Ectodermal cell (in vitro differentiated cells): ENCODE data around the gene SLC16A11.

Source experiments
- H3K27ac ChIP-seq: 2 replicates; pipeline ENCODE4 v1.7.0; 2013; ENCODE audit warnings: mild to moderate bottlenecking, low read depth, low read length; ENCODE audit not compliant: insufficient read depth, poor library complexity, severe bottlenecking
- H3K27me3 ChIP-seq: 2 replicates; pipeline ENCODE4 v1.7.0; 2013; ENCODE audit warnings: mild to moderate bottlenecking, low read length; ENCODE audit not compliant: insufficient read depth, control insufficient read depth, poor library complexity, severe bottlenecking
- H3K36me3 ChIP-seq: one replicate; pipeline ENCODE4 v1.7.0; 2013; ENCODE audit warnings: low read length; ENCODE audit not compliant: control insufficient read depth, insufficient read depth
- H3K4me1 ChIP-seq: one replicate; pipeline ENCODE4 v1.7.0; 2013; ENCODE audit warnings: low read length; ENCODE audit not compliant: control insufficient read depth, insufficient read depth
- H3K4me3 ChIP-seq: 2 replicates; pipeline ENCODE4 v1.7.0; 2013; ENCODE audit warnings: low read depth, low read length, control low read depth; ENCODE audit not compliant: insufficient read depth
- H3K9me3 ChIP-seq: 2 replicates; pipeline ENCODE4 v1.7.0; 2013; ENCODE audit warnings: mild to moderate bottlenecking, low read length, moderate library complexity; ENCODE audit not compliant: control insufficient read depth
- WGBS, 2 experiments: methylation state at CpG; one replicate each; pipeline ENCODE4 v1.1.7; 2013; ENCODE audit warnings: missing lambda C conversion rate in 2 of 2; 5-methylcytosine and 5-hydroxymethylcytosine counted together

The SLC16A11 gene

GRCh38 chr17:7025245-7025644 lies 18.6 kb downstream of the SLC16A11 start:
- Histone ChIP-seq H3K27ac (no peak overlapping the region), H3K4me3 (no peak overlapping the region), H3K36me3 (no peaks in the 10 kb centered on the region), H3K4me1 (no peaks in the 10 kb centered on the region), H3K27me3 (peaks cover 46% of the 10 kb centered on the region), H3K9me3 (no peaks in the 10 kb centered on the region)
- 74 to 89% methylated on average over 1 of the region's 1 CpG for WGBS, 2 experiments

GRCh38 chr17:7024402-7024785 lies 19.5 kb downstream of the SLC16A11 start:
- WGBS, 2 experiments = 94% methylated on average over 8 of the region's 8 CpGs
- Histone ChIP-seq H3K4me3 (no peak overlapping the region), H3K27ac (no peak overlapping the region), H3K4me1 (no peaks in the 10 kb centered on the region), H3K9me3 (no peaks in the 10 kb centered on the region), H3K36me3 (no peaks in the 10 kb centered on the region), H3K27me3 (peaks cover 47% of the 10 kb centered on the region)

- 51 to 54% methylated on average over 51 of the region's 51 CpGs for WGBS, 2 experiments
- Histone ChIP-seq H3K4me3 (no peak overlapping the region), H3K27ac (no peak overlapping the region)
Observed at GRCh38 chr17:7023576-7024401, 20.1 kb downstream of the SLC16A11 start.

GRCh38 chr17:7022781-7023571 lies 20.9 kb downstream of the SLC16A11 start, which contains the start of gene BCL6B:
BCL6B (plus strand) TSS chr17:7023050; CDS start chr17:7023672, 622 bp downstream.
- H3K4me3 ChIP-seq = peak within 1 kb of the TSS; percentile 22
- WGBS, 2 experiments = 48 to 51% methylated on average over 45 to 47 of the region's 47 CpGs
- H3K9me3 ChIP-seq = no peaks in the 10 kb centered on the region
- H3K4me1 ChIP-seq = no peaks in the 10 kb centered on the region
- H3K27me3 ChIP-seq = peaks cover 47% of the 10 kb centered on the region
- no peaks in the 10 kb centered on the region for H3K36me3 ChIP-seq
- H3K27ac ChIP-seq = no peak within 1 kb of the TSS

More at GRCh38 chr17:7023576-7024401, 20.1 kb downstream of the SLC16A11 start:
- H3K36me3 ChIP-seq = no peaks in the 10 kb centered on the region
- H3K9me3 ChIP-seq = no peaks in the 10 kb centered on the region
- peaks cover 47% of the 10 kb centered on the region for H3K27me3 ChIP-seq
- H3K4me1 ChIP-seq = no peaks in the 10 kb centered on the region

GRCh38 chr17:7021993-7022778 lies 21.7 kb downstream of the SLC16A11 start:
- no peaks in the 10 kb centered on the region for H3K36me3 ChIP-seq
- WGBS, 2 experiments = 11 to 12% methylated on average over 53 of the region's 53 CpGs
- H3K4me3 ChIP-seq = peak overlapping the region; percentile 22
- H3K4me1 ChIP-seq = no peaks in the 10 kb centered on the region
- peaks cover 47% of the 10 kb centered on the region for H3K27me3 ChIP-seq
- H3K9me3 ChIP-seq = no peaks in the 10 kb centered on the region
- H3K27ac ChIP-seq = no peak overlapping the region

GRCh38 chr17:7020894-7021664 lies 22.8 kb downstream of the SLC16A11 start:
- no peak overlapping the region for H3K27ac ChIP-seq
- no peak overlapping the region for H3K4me3 ChIP-seq
- peaks cover 47% of the 10 kb centered on the region for H3K27me3 ChIP-seq
- 83 to 86% methylated on average over 11 of the region's 11 CpGs for WGBS, 2 experiments
- H3K36me3 ChIP-seq = no peaks in the 10 kb centered on the region
- H3K9me3 ChIP-seq = no peaks in the 10 kb centered on the region
- no peaks in the 10 kb centered on the region for H3K4me1 ChIP-seq

- H3K27ac ChIP-seq = no peak overlapping the region
- H3K4me3 ChIP-seq = no peak overlapping the region
- no peaks in the 10 kb centered on the region for H3K9me3 ChIP-seq
- 26 to 28% methylated on average over 12 of the region's 16 CpGs for whole genome bisulfite sequencing, 2 experiments
- H3K36me3 ChIP-seq = no peaks in the 10 kb centered on the region
- peaks cover 47% of the 10 kb centered on the region for H3K27me3 ChIP-seq
- peaks cover 6% of the 10 kb centered on the region for H3K4me1 ChIP-seq
Observed at GRCh38 chr17:7019839-7020519, 23.9 kb downstream of the SLC16A11 start.

- peaks cover 42% of the 10 kb centered on the region for H3K27me3 ChIP-seq
- no peaks in the 10 kb centered on the region for H3K9me3 ChIP-seq
- WGBS, 2 experiments = 62 to 70% methylated on average over 10 of the region's 10 CpGs
- H3K27ac ChIP-seq = no peak overlapping the region
- H3K36me3 ChIP-seq = no peaks in the 10 kb centered on the region
- H3K4me1 ChIP-seq = peaks cover 6% of the 10 kb centered on the region
- no peak overlapping the region for H3K4me3 ChIP-seq
Observed at GRCh38 chr17:7019367-7019766, 24.5 kb downstream of the SLC16A11 start.

GRCh38 chr17:7018331-7018964 lies 25.4 kb downstream of the SLC16A11 start:
- 86 to 89% methylated on average over 10 of the region's 10 CpGs for WGBS, 2 experiments
- no peak overlapping the region for H3K27ac ChIP-seq
- peaks cover 33% of the 10 kb centered on the region for H3K27me3 ChIP-seq
- H3K36me3 ChIP-seq = no peaks in the 10 kb centered on the region
- peaks cover 11% of the 10 kb centered on the region for H3K4me1 ChIP-seq
- H3K9me3 ChIP-seq = no peaks in the 10 kb centered on the region
- no peak overlapping the region for H3K4me3 ChIP-seq
